ENCODE results near the gene ISG15.

GRCh38 chr1:972726-973458 is 40.4 kb upstream of the ISG15 start:
- TF ChIP-seq CTCF (IDR thresholded peaks at IDR 0.05) (no peak), POLR2A (IDR thresholded peaks at IDR 0.05) (no peak)

All from Peyer's patch (tissue), 4 donors.